Measurements from ENCODE around the gene POLL.

POLL gene

DNA sequence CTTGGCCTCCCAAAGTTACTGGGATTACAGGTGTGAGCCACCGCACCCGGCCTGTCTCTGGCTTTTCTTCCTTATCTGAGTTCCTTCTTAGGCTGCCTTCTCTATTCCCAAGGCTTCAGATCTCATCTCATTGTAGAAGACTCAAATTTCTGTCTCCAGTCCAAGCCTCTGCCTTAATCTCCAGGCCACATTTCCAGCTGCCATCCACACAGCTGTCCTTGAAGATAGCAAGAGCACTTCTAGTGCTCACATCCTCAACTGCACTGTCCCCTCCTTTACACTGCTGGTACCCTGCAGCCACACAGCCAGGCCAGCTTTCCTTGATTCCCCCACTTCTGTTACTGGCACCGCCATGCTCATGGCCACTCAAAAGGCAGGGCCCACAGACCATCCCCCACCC is 35.6 kb downstream of the POLL start:
- Histone ChIP-seq H3K4me3 (ENCODE audit: low read length, poor library complexity, severe bottlenecking) (no peak overlapping the region), H3F3A (ENCODE audit: low read depth) (no peaks in the 10 kb centered on the region), H3K79me2 (ENCODE audit: insufficient read depth, low read length) (no peaks in the 10 kb centered on the region), H2AFZ (ENCODE audit: low read length) (no peak overlapping the region), H3K36me3 (ENCODE audit: insufficient read depth, low read length) (peaks cover 13% of the 10 kb centered on the region; the same call in 1 of the 2 replicates), H3K4me1 (ENCODE audit: insufficient read depth, low read length, poor library complexity, severe bottlenecking) (no peaks in the 10 kb centered on the region), H3K9me3 (ENCODE audit: insufficient read depth, low read depth, low read length) (no peaks in the 10 kb centered on the region), H3K4me2 (ENCODE audit: low read depth, low read length, poor library complexity, severe bottlenecking) (no peak overlapping the region), H3K27me3 (ENCODE audit: insufficient read depth, low read length, poor library complexity, severe bottlenecking) (no peaks in the 10 kb centered on the region), H3K9me2 (replicated peaks; ENCODE audit: low read depth, low read length) (no peaks in the 10 kb centered on the region), H3K9ac (ENCODE audit: low read depth, low read length, poor library complexity, severe bottlenecking) (no peak overlapping the region), H4K20me1 (ENCODE audit: insufficient read depth, low read length, poor library complexity, severe bottlenecking) (no peaks in the 10 kb centered on the region)
- no peak for TF ChIP-seq EZH2phosphoT487 (IDR thresholded peaks at IDR 0.05; ENCODE audit: borderline replicate concordance)
- TF ChIP-seq, protein P1, sequence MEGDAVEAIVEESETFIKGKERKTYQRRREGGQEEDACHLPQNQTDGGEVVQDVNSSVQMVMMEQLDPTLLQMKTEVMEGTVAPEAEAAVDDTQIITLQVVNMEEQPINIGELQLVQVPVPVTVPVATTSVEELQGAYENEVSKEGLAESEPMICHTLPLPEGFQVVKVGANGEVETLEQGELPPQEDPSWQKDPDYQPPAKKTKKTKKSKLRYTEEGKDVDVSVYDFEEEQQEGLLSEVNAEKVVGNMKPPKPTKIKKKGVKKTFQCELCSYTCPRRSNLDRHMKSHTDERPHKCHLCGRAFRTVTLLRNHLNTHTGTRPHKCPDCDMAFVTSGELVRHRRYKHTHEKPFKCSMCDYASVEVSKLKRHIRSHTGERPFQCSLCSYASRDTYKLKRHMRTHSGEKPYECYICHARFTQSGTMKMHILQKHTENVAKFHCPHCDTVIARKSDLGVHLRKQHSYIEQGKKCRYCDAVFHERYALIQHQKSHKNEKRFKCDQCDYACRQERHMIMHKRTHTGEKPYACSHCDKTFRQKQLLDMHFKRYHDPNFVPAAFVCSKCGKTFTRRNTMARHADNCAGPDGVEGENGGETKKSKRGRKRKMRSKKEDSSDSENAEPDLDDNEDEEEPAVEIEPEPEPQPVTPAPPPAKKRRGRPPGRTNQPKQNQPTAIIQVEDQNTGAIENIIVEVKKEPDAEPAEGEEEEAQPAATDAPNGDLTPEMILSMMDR (conservative IDR thresholded peaks at IDR 0.05; ENCODE audit: low read length): no peak

DNA sequence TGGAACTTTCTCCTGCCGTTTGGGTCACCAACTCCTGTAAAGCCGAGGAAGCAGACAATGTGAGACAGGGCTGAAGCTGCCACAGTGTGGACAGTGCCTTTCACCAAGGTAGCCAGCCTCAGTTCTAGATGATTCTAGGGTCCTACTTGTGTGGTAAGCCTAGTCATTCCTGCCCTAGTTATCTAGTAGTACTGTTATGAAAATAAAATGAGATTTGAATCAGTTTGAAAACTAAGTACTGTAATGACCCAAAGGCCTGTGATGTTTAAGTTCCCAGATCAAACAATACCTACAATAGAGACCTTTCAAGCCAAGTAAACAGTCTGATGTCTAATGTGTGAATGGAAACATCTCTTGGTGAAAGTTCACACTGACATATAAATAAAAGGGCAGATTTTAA is 37.1 kb downstream of the POLL start:
- Histone ChIP-seq H3K27me3 (ENCODE audit: insufficient read depth, low read length, poor library complexity, severe bottlenecking) (no peaks in the 10 kb centered on the region), H4K20me1 (ENCODE audit: insufficient read depth, low read length, poor library complexity, severe bottlenecking) (no peaks in the 10 kb centered on the region), H3K9me3 (ENCODE audit: insufficient read depth, low read depth, low read length) (no peaks in the 10 kb centered on the region), H2AFZ (ENCODE audit: low read length) (no peak overlapping the region), H3K9me2 (replicated peaks; ENCODE audit: low read depth, low read length) (no peaks in the 10 kb centered on the region), H3K9ac (ENCODE audit: low read depth, low read length, poor library complexity, severe bottlenecking) (no peak overlapping the region), H3K79me2 (ENCODE audit: insufficient read depth, low read length) (no peaks in the 10 kb centered on the region), H3F3A (ENCODE audit: low read depth) (no peaks in the 10 kb centered on the region), H3K36me3 (ENCODE audit: insufficient read depth, low read length) (peaks cover 13% of the 10 kb centered on the region; the same call in 1 of the 2 replicates), H3K4me1 (ENCODE audit: insufficient read depth, low read length, poor library complexity, severe bottlenecking) (no peaks in the 10 kb centered on the region), H3K4me2 (ENCODE audit: low read depth, low read length, poor library complexity, severe bottlenecking) (no peak overlapping the region), H3K4me3 (ENCODE audit: low read length, poor library complexity, severe bottlenecking) (no peak overlapping the region)
- TF ChIP-seq, protein P1 (conservative IDR thresholded peaks at IDR 0.05; ENCODE audit: low read length): no peak
- TF ChIP-seq EZH2phosphoT487 (IDR thresholded peaks at IDR 0.05; ENCODE audit: borderline replicate concordance): no peak

DNA sequence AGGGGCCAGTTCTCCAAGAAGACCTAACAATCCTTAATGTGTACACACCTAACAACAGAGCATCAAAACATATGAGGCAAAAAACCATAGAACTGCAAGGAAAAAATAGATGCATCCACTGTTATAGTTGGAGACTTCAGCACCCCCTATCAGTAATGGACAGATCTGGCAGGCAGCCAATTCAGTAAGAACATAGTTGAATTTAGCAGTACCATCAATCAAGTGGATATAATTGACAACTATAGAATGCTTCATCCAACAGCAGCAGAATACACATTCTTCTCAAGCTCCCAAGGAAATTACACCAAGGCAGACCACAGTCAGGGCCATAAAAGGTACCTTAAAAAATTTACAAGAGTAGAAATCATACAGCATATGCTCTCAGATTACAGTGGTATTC is 42.2 kb downstream of the POLL start:
- Histone ChIP-seq H2AFZ (ENCODE audit: low read length) (no peak overlapping the region), H3K27me3 (ENCODE audit: insufficient read depth, low read length, poor library complexity, severe bottlenecking) (no peaks in the 10 kb centered on the region), H3K9me3 (ENCODE audit: insufficient read depth, low read depth, low read length) (no peaks in the 10 kb centered on the region), H3K36me3 (ENCODE audit: insufficient read depth, low read length) (no peaks in the 10 kb centered on the region), H3K4me2 (ENCODE audit: low read depth, low read length, poor library complexity, severe bottlenecking) (no peak overlapping the region), H3K9me2 (replicated peaks; ENCODE audit: low read depth, low read length) (no peaks in the 10 kb centered on the region), H4K20me1 (ENCODE audit: insufficient read depth, low read length, poor library complexity, severe bottlenecking) (no peaks in the 10 kb centered on the region), H3K79me2 (ENCODE audit: insufficient read depth, low read length) (no peaks in the 10 kb centered on the region), H3K4me3 (ENCODE audit: low read length, poor library complexity, severe bottlenecking) (no peak overlapping the region), H3K4me1 (ENCODE audit: insufficient read depth, low read length, poor library complexity, severe bottlenecking) (no peaks in the 10 kb centered on the region), H3K9ac (ENCODE audit: low read depth, low read length, poor library complexity, severe bottlenecking) (no peak overlapping the region), H3F3A (ENCODE audit: low read depth) (no peaks in the 10 kb centered on the region)
- TF ChIP-seq EZH2phosphoT487 (IDR thresholded peaks at IDR 0.05; ENCODE audit: borderline replicate concordance): no peak
- TF ChIP-seq, protein P1 (conservative IDR thresholded peaks at IDR 0.05; ENCODE audit: low read length): no peak
